Measurements from ENCODE around the gene HOXA3.

DNA sequence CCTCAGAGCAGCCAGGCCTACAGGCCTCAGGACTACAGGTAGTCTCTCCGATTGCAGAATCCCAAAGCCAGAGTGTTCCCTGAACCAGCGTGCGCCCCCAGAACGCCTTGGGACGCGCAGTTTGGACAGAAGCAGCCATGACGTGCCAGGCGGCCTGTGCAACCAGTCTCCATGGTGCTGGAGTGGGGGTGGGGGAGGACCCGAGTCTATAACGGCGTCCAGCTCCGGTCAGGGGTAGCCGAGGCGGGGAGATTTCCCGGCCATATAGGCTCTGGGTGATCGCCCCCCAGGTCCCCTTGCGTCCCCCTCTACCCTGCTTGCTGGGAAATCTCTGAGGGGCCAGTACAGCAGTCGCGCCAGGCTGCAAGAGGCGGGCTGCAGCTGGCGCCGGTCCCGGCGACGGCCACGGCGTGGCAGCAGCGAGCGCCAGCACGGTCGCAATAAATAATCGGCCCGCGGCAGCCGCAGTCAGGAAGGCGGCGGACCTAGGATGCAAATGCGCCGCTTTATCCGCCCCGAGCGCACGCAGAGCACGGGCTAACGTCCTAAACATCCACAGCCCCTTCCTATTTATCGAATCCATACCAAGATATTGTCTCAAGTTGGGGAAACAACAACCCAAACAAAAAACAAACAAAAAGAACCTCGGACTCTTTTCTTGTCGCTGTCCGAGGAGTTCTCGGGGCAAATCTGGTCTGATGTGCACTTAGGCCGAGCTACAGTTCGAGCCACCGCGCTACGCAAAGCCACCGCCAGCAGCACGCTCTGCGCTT is 1.6 kb downstream of the HOXA3 start:
- TF ChIP-seq TAF1 (IDR thresholded peaks at IDR 0.05; ENCODE audit: borderline replicate concordance, low read depth, low read length), result no peak
- TF ChIP-seq, protein P1, sequence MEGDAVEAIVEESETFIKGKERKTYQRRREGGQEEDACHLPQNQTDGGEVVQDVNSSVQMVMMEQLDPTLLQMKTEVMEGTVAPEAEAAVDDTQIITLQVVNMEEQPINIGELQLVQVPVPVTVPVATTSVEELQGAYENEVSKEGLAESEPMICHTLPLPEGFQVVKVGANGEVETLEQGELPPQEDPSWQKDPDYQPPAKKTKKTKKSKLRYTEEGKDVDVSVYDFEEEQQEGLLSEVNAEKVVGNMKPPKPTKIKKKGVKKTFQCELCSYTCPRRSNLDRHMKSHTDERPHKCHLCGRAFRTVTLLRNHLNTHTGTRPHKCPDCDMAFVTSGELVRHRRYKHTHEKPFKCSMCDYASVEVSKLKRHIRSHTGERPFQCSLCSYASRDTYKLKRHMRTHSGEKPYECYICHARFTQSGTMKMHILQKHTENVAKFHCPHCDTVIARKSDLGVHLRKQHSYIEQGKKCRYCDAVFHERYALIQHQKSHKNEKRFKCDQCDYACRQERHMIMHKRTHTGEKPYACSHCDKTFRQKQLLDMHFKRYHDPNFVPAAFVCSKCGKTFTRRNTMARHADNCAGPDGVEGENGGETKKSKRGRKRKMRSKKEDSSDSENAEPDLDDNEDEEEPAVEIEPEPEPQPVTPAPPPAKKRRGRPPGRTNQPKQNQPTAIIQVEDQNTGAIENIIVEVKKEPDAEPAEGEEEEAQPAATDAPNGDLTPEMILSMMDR (IDR thresholded peaks at IDR 0.05), result peak; percentile 91
- TF ChIP-seq, protein P2, sequence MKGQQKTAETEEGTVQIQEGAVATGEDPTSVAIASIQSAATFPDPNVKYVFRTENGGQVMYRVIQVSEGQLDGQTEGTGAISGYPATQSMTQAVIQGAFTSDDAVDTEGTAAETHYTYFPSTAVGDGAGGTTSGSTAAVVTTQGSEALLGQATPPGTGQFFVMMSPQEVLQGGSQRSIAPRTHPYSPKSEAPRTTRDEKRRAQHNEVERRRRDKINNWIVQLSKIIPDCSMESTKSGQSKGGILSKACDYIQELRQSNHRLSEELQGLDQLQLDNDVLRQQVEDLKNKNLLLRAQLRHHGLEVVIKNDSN (IDR thresholded peaks at IDR 0.05; ENCODE audit: borderline replicate concordance, low read depth), result no peak
- TF ChIP-seq RAD21 (IDR thresholded peaks at IDR 0.05; ENCODE audit: low read length), result peak; percentile 51
- TF ChIP-seq EP300 (IDR thresholded peaks at IDR 0.05; ENCODE audit: borderline replicate concordance in 1 of 2, low read depth in 1 of 2, low read length in 1 of 2), result peak in 1 of 2 experiments; percentile 40; a peak in 1 of 4 replicates
- peak; percentile 19 for TF ChIP-seq CHD2 (IDR thresholded peaks at IDR 0.05; ENCODE audit: low read length, partially characterized antibody)
- TF ChIP-seq POLR2AphosphoS5 (IDR thresholded peaks at IDR 0.05; ENCODE audit: low read depth, low read length), result no peak
